GM19351 (cell line): ENCODE measurements around the gene RNF214.

ENCODE experiments used
- ATAC-seq: cut with Tn5 transposase; IDR thresholded peaks from one replicate; pipeline ENCODE4 v1.9.1; 2021; ENCODE audit warnings: mild to moderate bottlenecking, moderate library complexity; ENCODE audit not compliant: unreplicated experiment

RNF214 gene

GRCh38 chr11:117279711-117280376 lies 47.4 kb downstream of the RNF214 start:
- ATAC-seq: no peak

- no peak for ATAC-seq
Measured at GRCh38 chr11:117281159-117281558, 48.7 kb downstream of the RNF214 start.

- no peak for ATAC-seq
Measured at GRCh38 chr11:117281869-117282268, 49.4 kb downstream of the RNF214 start.

GRCh38 chr11:117282956-117283355 lies 50.5 kb downstream of the RNF214 start:
- ATAC-seq: no peak

GRCh38 chr11:117284053-117284452 lies 51.6 kb downstream of the RNF214 start:
- ATAC-seq: no peak

GRCh38 chr11:117286588-117286987 lies 54.1 kb downstream of the RNF214 start:
- no peak for ATAC-seq

GRCh38 chr11:117287668-117288067 lies 55.2 kb downstream of the RNF214 start:
- ATAC-seq: no peak

- ATAC-seq: no peak
Measured at GRCh38 chr11:117289795-117290194, 57.3 kb downstream of the RNF214 start.

GRCh38 chr11:117290809-117291396 lies 58.4 kb downstream of the RNF214 start, which contains the start of gene BACE1-AS:
Gene BACE1-AS (plus strand): TSS chr11:117291346.
- no peak for ATAC-seq

- no peak for ATAC-seq
Measured at GRCh38 chr11:117292616-117293015, 60.1 kb downstream of the RNF214 start.

- no peak for ATAC-seq
Measured at GRCh38 chr11:117295438-117296137, 63.1 kb downstream of the RNF214 start.

- ATAC-seq: no peak
Measured at GRCh38 chr11:117296881-117297280, 64.4 kb downstream of the RNF214 start.

GRCh38 chr11:117298195-117298594 lies 65.7 kb downstream of the RNF214 start:
- no peak for ATAC-seq

- no peak for ATAC-seq
Measured at GRCh38 chr11:117299351-117300282, 67.1 kb downstream of the RNF214 start.

GRCh38 chr11:117300283-117300663 lies 67.8 kb downstream of the RNF214 start:
- ATAC-seq: no peak

- ATAC-seq: no peak
Measured at GRCh38 chr11:117300773-117301172, 68.3 kb downstream of the RNF214 start.

- ATAC-seq: peak; percentile 51
Measured at GRCh38 chr11:117302228-117302627, 69.8 kb downstream of the RNF214 start.

- ATAC-seq: no peak
Measured at GRCh38 chr11:117303101-117303500, 70.6 kb downstream of the RNF214 start.

- no peak for ATAC-seq
Measured at GRCh38 chr11:117303646-117304315, 71.3 kb downstream of the RNF214 start.

- no peak for ATAC-seq
Measured at GRCh38 chr11:117305145-117305544, 72.7 kb downstream of the RNF214 start.
